NCI-H69 (cell line): ENCODE results near the gene PCGF5.
"Not testable (repeated sequence)": the region's sequence is repeated elsewhere in the genome, so short reads cannot be mapped to it uniquely, and the experiment has no call there.

Source experiments
- DNase-seq: peaks from one replicate; lab custom pipeline; 2025; lab: John Stamatoyannopoulos, UW

The PCGF5 gene

GRCh38 chr10:91210014-91210413, 10.4 kb upstream of the PCGF5 start:
- peak; percentile 63 for DNase-seq

- DNase-seq: peak; percentile 96
These were observed 10.0 kb upstream of the PCGF5 start for GRCh38 chr10:91210435-91210834.

- peak; percentile 27 for DNase-seq
These were observed 8.8 kb upstream of the PCGF5 start for GRCh38 chr10:91211675-91212074.

- no peak for DNase-seq
These were observed 5.6 kb upstream of the PCGF5 start for GRCh38 chr10:91214911-91215310.

- DNase-seq: no peak
These were observed 5.1 kb upstream of the PCGF5 start for GRCh38 chr10:91215384-91215783.

GRCh38 chr10:91219371-91220193, 881 bp upstream of the PCGF5 start:
- no peak for DNase-seq

GRCh38 chr10:91220954-91221675, 652 bp downstream of the PCGF5 start:
- peak; percentile 57 for DNase-seq

- DNase-seq: no peak
These were observed 5.6 kb downstream of the PCGF5 start for GRCh38 chr10:91226093-91226492.

GRCh38 chr10:91227576-91227975, 7.1 kb downstream of the PCGF5 start:
- no peak for DNase-seq

- DNase-seq: no peak
These were observed 9.2 kb downstream of the PCGF5 start for GRCh38 chr10:91229683-91230082.

- DNase-seq: no peak
These were observed 17.7 kb downstream of the PCGF5 start for GRCh38 chr10:91238191-91238590.

- DNase-seq: no peak
These were observed 19.3 kb downstream of the PCGF5 start for GRCh38 chr10:91239789-91240188.

GRCh38 chr10:91242940-91243339, 22.5 kb downstream of the PCGF5 start:
- DNase-seq: no peak

GRCh38 chr10:91247360-91248111, 27.1 kb downstream of the PCGF5 start:
- DNase-seq: no peak

GRCh38 chr10:91249700-91250099, 29.2 kb downstream of the PCGF5 start:
- DNase-seq: no peak

- no peak for DNase-seq
These were observed 29.9 kb downstream of the PCGF5 start for GRCh38 chr10:91250341-91250740.

- DNase-seq: peak; percentile 47
These were observed 31.1 kb downstream of the PCGF5 start for GRCh38 chr10:91251430-91252056.

GRCh38 chr10:91253300-91253699, 32.8 kb downstream of the PCGF5 start:
- no peak for DNase-seq

- DNase-seq: no peak
These were observed 36.8 kb downstream of the PCGF5 start for GRCh38 chr10:91257310-91257709.

GRCh38 chr10:91260417-91260816, 40.0 kb downstream of the PCGF5 start:
- DNase-seq: not testable (repeated sequence)

GRCh38 chr10:91271886-91272285, 51.4 kb downstream of the PCGF5 start:
- no peak for DNase-seq

GRCh38 chr10:91284486-91285090, 64.1 kb downstream of the PCGF5 start:
- no peak for DNase-seq
